ENCODE measurements around the gene DOK3. TPM values are rescaled to one million over a fixed set of nuclear protein-coding genes. Genes with fewer than 3 reads are reported as not detected.

The DOK3 gene
- total and polyA plus RNA-seq, 4 experiments from 2014 or later: 0.69 to 3.9 (median 3.7) TPM; not detected in 1

DNA sequence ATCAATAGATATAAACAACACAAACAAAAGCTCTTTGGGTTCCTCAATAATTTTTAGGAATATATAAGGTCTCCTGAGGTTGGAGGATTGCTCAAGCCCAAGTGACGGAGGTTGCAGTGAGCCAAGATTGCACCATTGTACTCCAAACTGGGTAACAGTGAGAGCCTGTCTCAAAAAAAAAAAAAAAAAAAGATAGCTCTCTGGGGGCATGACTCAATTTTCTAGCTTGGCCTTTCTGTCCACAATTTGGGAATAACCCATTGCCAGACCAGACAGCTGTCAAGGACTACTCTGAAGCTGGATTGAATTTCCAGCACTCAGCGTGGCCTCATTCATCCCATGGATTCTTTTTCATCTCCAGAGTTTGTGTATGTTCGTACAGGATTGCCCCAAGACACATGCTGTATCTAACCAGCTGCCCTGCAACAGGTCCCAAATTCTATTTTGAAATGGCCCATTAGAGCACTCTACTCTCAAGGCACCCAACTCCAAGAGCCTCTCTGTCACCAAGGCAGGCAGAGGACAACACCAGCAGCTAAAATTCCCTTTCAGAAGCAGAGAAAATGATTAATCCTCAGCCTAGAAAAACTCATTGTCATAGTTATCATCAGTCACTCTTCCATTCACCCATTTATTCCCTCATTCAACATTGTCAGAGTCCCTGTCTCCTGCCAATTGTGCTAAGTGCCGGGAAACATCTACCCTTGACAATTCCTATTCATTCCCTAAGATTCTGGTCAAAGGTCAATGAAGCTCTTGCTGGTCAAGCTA is 36.0 kb upstream of the DOK3 start:
- no peak for DNase-seq
- peak overlapping the region in 3 of 7 donors; percentile 1 to 50 (median 19) for H3K27ac Mint-ChIP-seq
- POLR2A ChIA-PET (ENCODE audit: partially characterized antibody): interaction anchor here (0.7 kb wide), 1 partner anchor 25 kb away, joined by 4 read pairs; no protein-coding TSS in a partner anchor

DNA sequence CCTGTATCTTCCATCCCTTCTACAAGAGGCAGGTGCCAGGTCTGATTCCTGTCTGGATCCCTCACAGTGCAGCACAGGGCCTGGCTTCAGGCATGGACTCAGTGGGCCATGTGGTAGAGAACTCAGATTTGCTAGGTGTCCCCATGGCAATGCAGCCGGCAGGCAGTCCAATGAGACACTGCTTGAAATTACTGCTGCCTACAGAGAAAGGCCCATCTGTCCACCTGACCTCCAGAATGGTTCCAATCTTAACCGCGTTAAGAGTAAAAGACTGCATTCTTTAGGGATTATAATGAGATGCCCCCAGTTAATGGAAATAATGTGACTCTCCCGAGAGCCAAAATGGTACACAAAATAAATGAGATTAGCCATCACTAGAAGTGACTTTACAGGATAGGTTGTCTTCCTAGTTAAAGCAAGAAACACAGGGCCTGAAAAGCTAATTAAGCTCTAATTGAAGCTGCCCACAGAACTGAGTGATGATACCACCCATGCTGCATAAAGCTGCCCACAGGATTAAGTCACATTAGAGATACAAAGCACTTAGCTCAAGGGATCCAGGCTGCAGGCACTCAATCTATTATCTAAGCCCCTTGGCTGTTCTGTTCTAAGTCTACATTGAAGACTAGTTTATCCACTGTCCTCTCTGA is 33.3 kb upstream of the DOK3 start:
- H3K4me3 Mint-ChIP-seq: no peak overlapping the region
- peaks cover 26% of the 10 kb centered on the region for H3K36me3 ChIP-seq (ENCODE audit: insufficient read depth, low read length)
- peaks cover 6 to 52% of the 10 kb centered on the region in 2 donors for H3K36me3 Mint-ChIP-seq
- peaks cover 7 to 42% (median 17%) of the 10 kb centered on the region in 4 donors for H3K4me1 Mint-ChIP-seq
- no peak for DNase-seq
- no peaks in the 10 kb centered on the region for H3K9me3 ChIP-seq (ENCODE audit: control insufficient read depth in 1 of 2, low read length in 2 of 2)
- no peak overlapping the region for H3K27ac ChIP-seq (ENCODE audit: low read depth, low read length)
- H3K27me3 ChIP-seq (ENCODE audit: insufficient read depth, low read length): no peaks in the 10 kb centered on the region
- ChIA-PET POLR2A (ENCODE audit: partially characterized antibody) (no interaction called here), CTCF (ENCODE audit: partially characterized antibody) (no interaction called here)
- no peak overlapping the region for H3K4me3 ChIP-seq (ENCODE audit: low read length in 2 of 2)
- H3K4me1 ChIP-seq (ENCODE audit: insufficient read depth, low read length): no peaks in the 10 kb centered on the region
- H3K9me3 Mint-ChIP-seq: no peaks in the 10 kb centered on the region
- intact Hi-C loops (cut with micrococcal nuclease): no loop called here
- H3K27me3 Mint-ChIP-seq: no peaks in the 10 kb centered on the region
- peak overlapping the region in 4 of 7 donors; percentile 1 to 79 (median 26) for H3K27ac Mint-ChIP-seq

More for the DNA sequence above, 36.0 kb upstream of the DOK3 start:
- no peaks in the 10 kb centered on the region for H3K4me1 ChIP-seq (ENCODE audit: insufficient read depth, low read length)
- no peak overlapping the region for H3K4me3 Mint-ChIP-seq
- H3K27me3 Mint-ChIP-seq: no peaks in the 10 kb centered on the region
- no peaks in the 10 kb centered on the region for H3K27me3 ChIP-seq (ENCODE audit: insufficient read depth, low read length)
- H3K4me1 Mint-ChIP-seq: peaks cover 15 to 53% (median 28%) of the 10 kb centered on the region in 4 donors
- no peaks in the 10 kb centered on the region for H3K9me3 ChIP-seq (ENCODE audit: control insufficient read depth in 1 of 2, low read length in 2 of 2)
- no peaks in the 10 kb centered on the region for H3K9me3 Mint-ChIP-seq
- H3K27ac ChIP-seq (ENCODE audit: low read depth, low read length): no peak overlapping the region
- CTCF ChIA-PET (ENCODE audit: partially characterized antibody): interaction anchor here (0.7 to 1.2 kb wide), 4 partner anchors 14 to 887 kb away, joined by 3 to 7 read pairs (median 4); no protein-coding TSS in a partner anchor
- intact Hi-C loops (cut with micrococcal nuclease): no loop called here
- no peak overlapping the region for H3K4me3 ChIP-seq (ENCODE audit: low read length in 2 of 2)
- H3K36me3 Mint-ChIP-seq: peaks cover 2 to 38% of the 10 kb centered on the region in 2 donors
- H3K36me3 ChIP-seq (ENCODE audit: insufficient read depth, low read length): peaks cover 11% of the 10 kb centered on the region

DNA sequence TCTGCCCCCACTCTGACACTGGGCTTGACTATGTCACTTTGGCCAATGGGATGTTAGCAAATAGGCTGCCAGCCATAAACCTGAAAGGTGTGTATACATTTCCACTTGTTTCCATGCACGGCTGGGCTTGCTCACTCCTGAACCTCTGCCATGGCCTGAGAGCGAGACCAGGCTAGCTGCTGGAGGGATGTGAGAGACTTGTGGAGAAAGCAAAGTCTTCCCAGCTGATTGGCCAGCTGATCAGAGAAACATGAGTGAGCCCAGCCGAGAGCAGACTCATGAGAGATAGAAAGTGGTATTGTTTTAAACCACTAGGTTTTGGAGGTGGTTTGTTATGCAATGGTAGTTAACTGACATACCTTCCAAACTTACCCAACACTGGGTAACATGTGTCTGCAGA is 30.8 kb upstream of the DOK3 start:
- Mint-ChIP-seq H3K9me3 (no peaks in the 10 kb centered on the region), H3K4me1 (peaks cover 3 to 26% (median 9%) of the 10 kb centered on the region in 4 donors), H3K27me3 (no peaks in the 10 kb centered on the region), H3K27ac (peak overlapping the region in 1 of 7 donors; percentile 48), H3K36me3 (peaks cover 13 to 56% of the 10 kb centered on the region in 2 donors), H3K4me3 (no peak overlapping the region)
- Histone ChIP-seq H3K4me3 (ENCODE audit: low read length in 2 of 2) (no peak overlapping the region), H3K9me3 (ENCODE audit: control insufficient read depth in 1 of 2, low read length in 2 of 2) (no peaks in the 10 kb centered on the region), H3K27me3 (ENCODE audit: insufficient read depth, low read length) (no peaks in the 10 kb centered on the region), H3K36me3 (ENCODE audit: insufficient read depth, low read length) (peaks cover 38% of the 10 kb centered on the region), H3K4me1 (ENCODE audit: insufficient read depth, low read length) (no peaks in the 10 kb centered on the region), H3K27ac (ENCODE audit: low read depth, low read length) (no peak overlapping the region)
- POLR2A ChIA-PET (ENCODE audit: partially characterized antibody): no interaction called here
- CTCF ChIA-PET (ENCODE audit: partially characterized antibody): interaction anchor here (1.5 kb wide), 1 partner anchor 24 kb away, joined by 3 read pairs; the partner anchor contains the start of gene DDX41
- DNase-seq: no peak
- intact Hi-C loops (cut with micrococcal nuclease): no loop called here

DNA sequence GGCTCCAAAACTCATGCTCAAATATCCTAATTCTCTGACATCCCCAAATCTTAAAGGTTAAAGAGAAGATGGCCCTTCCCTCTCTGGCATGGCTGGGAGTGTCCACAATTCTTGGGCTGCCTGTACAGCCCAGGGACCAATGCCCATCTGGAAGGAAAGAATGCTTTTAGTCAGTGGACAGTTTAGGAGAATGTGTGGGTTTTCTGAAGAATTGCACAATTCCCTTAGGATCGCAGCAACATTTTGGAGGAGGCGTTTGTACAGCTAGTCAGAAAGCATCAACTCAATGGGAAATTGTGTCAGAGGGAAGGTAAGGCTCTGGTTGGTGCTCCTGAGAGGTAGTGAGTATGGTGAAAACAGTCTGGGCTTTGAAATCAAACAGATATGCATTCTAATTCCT is 29.8 kb upstream of the DOK3 start:
- H3K4me3 Mint-ChIP-seq: no peak overlapping the region
- Histone ChIP-seq H3K36me3 (ENCODE audit: insufficient read depth, low read length) (peaks cover 38% of the 10 kb centered on the region), H3K27me3 (ENCODE audit: insufficient read depth, low read length) (no peaks in the 10 kb centered on the region), H3K27ac (ENCODE audit: low read depth, low read length) (no peak overlapping the region), H3K4me3 (ENCODE audit: low read length in 2 of 2) (no peak overlapping the region), H3K4me1 (ENCODE audit: insufficient read depth, low read length) (no peaks in the 10 kb centered on the region), H3K9me3 (ENCODE audit: control insufficient read depth in 1 of 2, low read length in 2 of 2) (no peaks in the 10 kb centered on the region)
- ChIA-PET CTCF (ENCODE audit: partially characterized antibody) (interaction anchor here (1.5 kb wide), 1 partner anchor 23 kb away, joined by 3 read pairs; the partner anchor contains the start of gene DDX41), POLR2A (ENCODE audit: partially characterized antibody) (no interaction called here)
- H3K4me1 Mint-ChIP-seq: peaks cover 0 to 22% (median 9%) of the 10 kb centered on the region in 4 donors
- intact Hi-C loops (cut with micrococcal nuclease): no loop called here
- H3K27ac Mint-ChIP-seq: peak overlapping the region in 3 of 7 donors; percentile 47 to 79 (median 57)
- H3K27me3 Mint-ChIP-seq: no peaks in the 10 kb centered on the region
- no peak for DNase-seq
- no peaks in the 10 kb centered on the region for H3K9me3 Mint-ChIP-seq
- peaks cover 19 to 62% of the 10 kb centered on the region in 2 donors for H3K36me3 Mint-ChIP-seq

DNA sequence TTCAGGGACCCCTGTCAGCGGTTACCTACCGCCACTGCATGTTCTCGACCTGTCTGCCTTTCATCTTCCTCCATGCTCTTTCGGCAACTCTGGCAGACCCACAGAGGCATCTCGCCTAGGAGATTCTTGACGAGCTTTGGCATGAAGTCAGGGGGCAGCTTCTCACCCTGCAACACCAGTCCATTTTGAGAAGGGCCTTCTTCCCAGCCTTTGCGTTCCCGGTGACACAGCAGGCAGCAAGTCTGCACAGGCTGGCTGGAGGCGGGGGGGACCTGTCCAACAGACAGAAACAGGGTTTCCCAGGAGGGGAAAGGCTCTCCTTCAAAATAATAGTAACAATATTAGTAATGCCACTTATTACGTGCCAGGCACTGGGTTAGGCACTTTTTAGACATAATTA is 29.2 kb upstream of the DOK3 start:
- ChIA-PET POLR2A (ENCODE audit: partially characterized antibody) (no interaction called here), CTCF (ENCODE audit: partially characterized antibody) (interaction anchor here (1.1 to 1.5 kb wide), 2 partner anchors 23 to 68 kb away, joined by 3 to 4 read pairs; partner anchors contain the start of gene DDX41)
- no peak overlapping the region for H3K4me3 Mint-ChIP-seq
- Histone ChIP-seq H3K27me3 (ENCODE audit: insufficient read depth, low read length) (no peaks in the 10 kb centered on the region), H3K27ac (ENCODE audit: low read depth, low read length) (no peak overlapping the region), H3K4me1 (ENCODE audit: insufficient read depth, low read length) (no peaks in the 10 kb centered on the region), H3K36me3 (ENCODE audit: insufficient read depth, low read length) (peaks cover 40% of the 10 kb centered on the region), H3K4me3 (ENCODE audit: low read length in 2 of 2) (no peak overlapping the region), H3K9me3 (ENCODE audit: control insufficient read depth in 1 of 2, low read length in 2 of 2) (no peaks in the 10 kb centered on the region)
- intact Hi-C loops (cut with micrococcal nuclease): no loop called here
- H3K27me3 Mint-ChIP-seq: no peaks in the 10 kb centered on the region
- H3K4me1 Mint-ChIP-seq: peaks cover 0 to 18% (median 9%) of the 10 kb centered on the region in 4 donors
- peaks cover 19 to 64% of the 10 kb centered on the region in 2 donors for H3K36me3 Mint-ChIP-seq
- no peak for DNase-seq
- H3K9me3 Mint-ChIP-seq: no peaks in the 10 kb centered on the region
- H3K27ac Mint-ChIP-seq: no peak overlapping the region

DNA sequence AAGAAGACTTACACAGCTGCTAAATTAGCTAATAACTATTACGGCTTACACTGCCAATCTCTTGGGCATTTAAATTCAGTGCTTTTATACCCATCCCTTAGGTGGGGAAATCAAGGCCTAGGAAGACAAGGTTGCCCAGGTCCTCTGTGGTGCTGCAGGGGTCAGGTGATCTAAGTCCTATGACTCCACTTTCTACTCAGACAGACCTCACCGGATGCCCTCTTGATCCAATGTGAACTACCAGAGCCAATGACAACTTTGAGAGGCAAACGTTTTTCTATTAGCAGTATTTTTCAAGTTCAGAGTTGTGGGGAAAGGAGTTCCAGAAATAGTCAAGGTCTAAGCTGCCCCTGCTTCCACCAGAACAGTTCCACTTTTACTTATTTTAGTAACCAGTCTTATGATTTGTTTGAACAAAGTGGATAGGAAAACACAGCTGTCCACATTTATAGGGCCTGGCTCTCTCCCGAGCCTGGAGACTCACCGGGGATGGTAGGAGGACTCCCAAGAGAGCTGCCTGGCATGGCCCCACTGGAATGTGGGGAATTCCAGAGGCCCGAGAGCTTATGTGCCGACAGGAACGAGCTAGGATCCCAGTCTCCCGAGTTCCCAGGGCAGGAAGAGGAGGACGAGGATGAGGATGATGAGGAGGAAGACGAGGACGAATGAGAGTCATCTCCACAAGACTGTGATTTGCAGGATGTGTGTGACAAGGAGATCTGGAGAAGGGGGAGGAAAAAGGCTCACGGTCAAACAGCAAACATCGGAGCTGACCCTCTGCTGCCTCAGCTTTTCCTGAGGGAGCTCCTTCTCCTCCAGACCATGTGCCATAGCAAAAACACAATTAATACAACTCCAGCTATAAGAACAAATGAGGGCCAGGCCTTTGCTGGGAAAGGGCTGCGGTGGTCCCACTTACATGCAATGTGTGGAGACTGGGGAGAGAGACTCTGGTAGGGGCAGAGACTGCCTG is 28.0 kb upstream of the DOK3 start:
- POLR2A ChIA-PET (ENCODE audit: partially characterized antibody): interaction anchor here (0.7 kb wide), 1 partner anchor 8 kb away, joined by 3 read pairs; no protein-coding TSS in a partner anchor
- H3K9me3 ChIP-seq (ENCODE audit: control insufficient read depth in 1 of 2, low read length in 2 of 2): no peaks in the 10 kb centered on the region
- intact Hi-C loops (cut with micrococcal nuclease): no loop called here
- Mint-ChIP-seq H3K27ac (peak overlapping the region in 4 of 7 donors; percentile 29 to 88 (median 52)), H3K4me3 (no peak overlapping the region), H3K9me3 (no peaks in the 10 kb centered on the region), H3K36me3 (peaks cover 22 to 68% of the 10 kb centered on the region in 2 donors), H3K27me3 (no peaks in the 10 kb centered on the region), H3K4me1 (peaks cover 0 to 12% (median 4%) of the 10 kb centered on the region in 4 donors)
- no peak overlapping the region for H3K27ac ChIP-seq (ENCODE audit: low read depth, low read length)
- H3K36me3 ChIP-seq (ENCODE audit: insufficient read depth, low read length): peaks cover 43% of the 10 kb centered on the region
- no peaks in the 10 kb centered on the region for H3K4me1 ChIP-seq (ENCODE audit: insufficient read depth, low read length)
- DNase-seq: no peak
- CTCF ChIA-PET (ENCODE audit: partially characterized antibody): interaction anchor here (1.1 to 1.2 kb wide), 2 partner anchors 38 to 70 kb away, joined by 3 to 4 read pairs; no protein-coding TSS in a partner anchor
- H3K27me3 ChIP-seq (ENCODE audit: insufficient read depth, low read length): no peaks in the 10 kb centered on the region
- no peak overlapping the region for H3K4me3 ChIP-seq (ENCODE audit: low read length in 2 of 2)
